Stimulated activated CD8-positive, alpha-beta memory T cell treated with anti-CD3 and anti-CD28 coated beads, Interleukin-7, amount 100 ng/mL, for 24 hours (primary cell): Measurements from ENCODE around the gene ROBO2.

Experiments
- DNase-seq: peaks from one replicate; pipeline ENCODE4 v3.0.0-alpha.2; 2020; ENCODE audit warnings: low read depth

The ROBO2 gene

DNA sequence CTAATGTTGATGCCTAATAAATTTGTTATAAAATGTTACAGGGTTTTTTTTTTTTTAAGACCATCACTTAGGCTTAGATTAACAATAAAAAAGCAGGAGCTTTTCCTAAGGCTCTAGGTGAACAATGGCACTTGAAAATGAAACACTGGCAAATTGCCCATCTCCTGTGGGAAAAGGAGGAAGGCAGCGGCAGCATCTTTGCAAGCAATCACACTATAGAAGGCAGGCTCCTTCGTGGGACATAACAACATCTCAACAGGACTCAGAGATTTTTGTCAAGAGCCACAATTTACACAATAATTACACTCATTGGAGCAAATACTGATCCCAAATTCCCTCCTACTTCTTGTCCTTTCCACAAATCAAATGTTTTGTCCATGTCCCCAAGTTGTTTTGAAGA lies 646.7 kb downstream of the ROBO2 start:
- no peak for DNase-seq

DNA sequence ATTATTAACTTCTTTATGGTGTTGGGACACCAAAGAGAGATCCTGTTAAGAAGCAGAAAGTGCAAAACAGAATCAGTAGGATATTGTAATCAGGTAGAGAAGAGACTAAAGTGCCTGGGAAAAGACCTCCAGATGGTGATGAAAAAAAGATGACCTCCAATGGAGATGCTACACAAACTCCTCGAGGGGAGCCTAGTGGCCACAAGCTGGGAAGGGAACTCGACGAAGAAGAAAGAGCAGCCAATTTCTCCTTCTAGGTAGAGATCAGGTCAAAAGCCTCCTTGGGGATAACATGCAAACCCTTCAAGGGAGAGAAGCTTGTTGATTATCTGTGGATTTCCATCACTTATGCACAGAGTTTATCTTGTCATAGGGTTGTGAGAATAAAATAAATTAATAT lies 647.6 kb downstream of the ROBO2 start:
- DNase-seq, result no peak

DNA sequence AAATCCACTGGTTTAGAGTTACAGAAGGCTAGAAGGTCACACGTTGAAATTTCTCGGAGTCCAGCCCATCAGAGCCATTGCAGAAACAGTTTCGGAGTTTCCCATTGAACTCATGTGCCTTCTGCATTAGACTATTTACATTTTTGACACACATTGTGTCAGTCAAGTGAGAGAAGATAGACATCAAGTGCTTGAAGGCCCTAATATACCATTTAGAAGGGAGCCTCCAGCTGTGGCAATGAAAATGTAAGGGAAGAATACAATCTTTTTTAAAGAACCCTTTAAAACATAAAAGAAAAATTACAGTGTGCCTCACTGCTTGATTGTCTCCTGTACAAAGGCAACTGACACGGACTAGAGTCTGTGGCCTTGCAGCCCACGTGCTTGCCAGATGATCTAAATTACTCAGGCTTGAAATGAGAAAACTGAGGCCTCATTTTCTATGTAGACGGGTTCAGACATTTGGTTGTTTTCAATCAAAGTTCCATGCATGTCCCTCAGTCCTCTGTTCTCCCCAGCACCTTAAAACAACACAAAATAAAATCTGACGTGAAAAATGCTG lies 650.5 kb downstream of the ROBO2 start:
- no peak for DNase-seq

DNA sequence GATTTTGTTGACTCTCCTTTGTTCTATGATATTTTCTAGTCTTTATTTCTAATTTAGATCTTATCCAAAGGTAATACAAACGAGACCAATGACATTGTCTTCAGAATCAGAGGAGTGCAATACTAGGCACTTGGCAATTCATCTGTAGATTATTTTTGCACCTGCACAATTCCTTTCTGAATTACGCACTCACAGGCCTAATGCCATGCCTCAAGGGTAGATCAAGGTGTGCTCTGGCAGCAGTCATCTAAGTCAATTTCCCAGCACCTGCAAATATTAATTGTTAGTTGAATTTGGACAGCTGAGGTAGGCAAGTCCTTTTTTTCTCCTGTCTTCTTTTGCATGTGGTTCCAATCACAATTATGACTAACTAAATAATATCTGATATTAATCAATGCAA lies 653.2 kb downstream of the ROBO2 start:
- DNase-seq, result no peak

DNA sequence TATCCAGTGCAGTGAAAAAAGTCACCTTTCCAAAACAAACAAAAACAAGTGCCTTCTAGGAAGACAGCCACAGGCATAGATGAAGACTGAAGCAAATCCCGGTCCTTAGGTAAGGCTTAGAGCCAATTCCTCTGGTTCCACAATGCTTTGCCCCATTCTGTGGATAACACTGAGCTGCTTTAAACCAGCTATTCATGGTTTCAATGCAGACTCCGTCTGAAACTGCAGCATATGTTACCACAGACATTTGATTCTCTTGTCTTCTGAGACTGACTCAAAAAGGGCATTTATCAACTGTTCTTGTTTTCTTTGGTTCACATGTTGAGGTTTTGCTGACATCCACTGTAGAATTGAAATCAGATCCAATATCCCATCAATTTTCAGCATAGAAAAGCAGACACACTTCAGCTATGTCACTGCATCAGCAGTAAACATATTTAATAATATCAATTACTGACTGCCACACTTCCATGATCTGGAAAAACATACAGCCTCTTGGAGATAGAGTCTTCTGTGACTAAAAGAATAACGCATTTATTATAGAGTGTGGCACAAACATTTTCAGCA lies 659.3 kb downstream of the ROBO2 start:
- DNase-seq, result no peak
